H4 (cell line): ENCODE results near the gene PMVK. TPM values are rescaled to one million over a fixed set of nuclear protein-coding genes. Genes with fewer than 3 reads are reported as not detected.
A peak's percentile ranks its signal among the peaks of the same experiment; 100 is the strongest.

Experiments used
- DNase-seq: peaks from one replicate; pipeline ENCODE4 v3.0.0-alpha.2; 2015; ENCODE audit warnings: low spot score
- total RNA-seq: library from RNA; depleted of rRNA; stranded (reverse); fragments of >200 nt; shearing (Covaris generic); gene quantifications from 2 replicates; pipeline ENCODE4 v1.2.3, GENCODE V29; 2014; rRNA removed

The PMVK gene
- total RNA-seq, 1 experiment from 2014 or later = 7.9 TPM

DNA sequence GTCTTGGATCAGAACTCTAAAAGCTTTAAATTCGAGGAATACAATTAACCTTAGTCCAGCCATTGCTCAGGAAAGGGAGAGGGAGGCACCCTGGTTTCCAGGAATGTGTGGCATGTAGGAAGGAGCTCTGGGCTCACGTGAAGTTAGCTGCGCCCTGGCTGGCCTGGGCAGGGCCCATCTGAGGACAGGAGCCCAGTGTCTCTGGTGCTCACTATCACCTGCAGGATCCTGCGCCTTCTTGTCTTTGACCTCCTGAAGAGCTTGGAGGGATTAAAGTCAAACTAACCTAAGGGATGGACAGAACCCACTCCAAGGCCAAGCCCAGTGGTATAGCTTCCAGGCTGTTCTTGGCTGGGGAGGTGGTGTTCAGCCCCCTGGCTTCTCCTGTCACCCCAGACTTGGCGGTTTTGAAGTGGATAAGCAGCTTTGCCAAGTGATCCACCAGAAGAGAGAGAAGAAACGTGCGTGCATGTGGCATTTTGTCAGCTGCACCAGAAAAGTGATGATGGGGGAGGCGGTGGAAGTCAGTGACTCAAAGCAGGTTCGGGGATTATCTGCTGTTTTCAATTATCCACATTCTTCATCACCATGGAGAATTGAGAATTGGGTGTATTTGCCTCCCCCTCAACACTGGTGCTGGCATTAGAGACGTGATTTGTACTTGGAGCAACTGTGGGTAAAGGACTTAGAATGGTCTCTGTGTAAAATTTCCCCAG, 54.5 kb downstream of the PMVK start:
- no peak for DNase-seq

DNA sequence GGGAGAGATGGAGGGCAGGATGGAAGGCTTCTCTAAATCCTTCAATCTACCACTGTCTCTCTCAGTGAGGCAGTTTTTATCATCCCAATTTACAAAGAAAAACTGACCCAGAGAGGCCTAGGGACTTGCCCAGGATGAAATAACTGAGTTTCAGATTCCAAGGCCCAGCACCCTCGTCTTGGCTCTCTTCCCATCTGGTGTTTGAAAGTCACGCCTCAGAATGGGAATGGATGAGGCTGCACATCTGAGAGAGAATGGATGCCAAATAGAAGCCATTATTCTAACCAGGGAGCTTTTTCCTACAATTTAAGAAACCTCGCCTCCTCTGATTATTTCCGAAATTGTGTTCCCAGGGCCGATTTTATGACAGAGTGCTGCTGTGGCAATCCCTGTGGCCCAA, 55.8 kb downstream of the PMVK start:
- no peak for DNase-seq

DNA sequence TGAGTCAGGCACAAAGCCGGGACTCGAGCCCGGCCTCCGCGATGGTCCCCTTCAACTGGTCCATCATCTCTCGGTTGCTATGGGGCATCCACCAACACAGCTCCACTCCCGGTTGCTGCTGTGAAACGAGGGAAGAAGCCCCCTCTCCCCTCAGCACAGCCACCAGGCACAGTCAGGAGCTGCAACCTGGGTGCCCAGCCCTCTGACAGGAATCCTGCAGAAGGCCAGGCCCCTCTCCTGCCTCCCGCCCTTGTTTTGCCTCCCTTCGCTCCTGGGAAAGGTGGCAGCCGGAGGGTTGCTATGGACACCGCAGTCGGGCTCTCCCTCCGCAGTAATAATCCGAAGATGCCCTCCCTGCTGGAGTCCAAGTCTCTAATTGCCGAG, 57.5 kb downstream of the PMVK start:
- no peak for DNase-seq

DNA sequence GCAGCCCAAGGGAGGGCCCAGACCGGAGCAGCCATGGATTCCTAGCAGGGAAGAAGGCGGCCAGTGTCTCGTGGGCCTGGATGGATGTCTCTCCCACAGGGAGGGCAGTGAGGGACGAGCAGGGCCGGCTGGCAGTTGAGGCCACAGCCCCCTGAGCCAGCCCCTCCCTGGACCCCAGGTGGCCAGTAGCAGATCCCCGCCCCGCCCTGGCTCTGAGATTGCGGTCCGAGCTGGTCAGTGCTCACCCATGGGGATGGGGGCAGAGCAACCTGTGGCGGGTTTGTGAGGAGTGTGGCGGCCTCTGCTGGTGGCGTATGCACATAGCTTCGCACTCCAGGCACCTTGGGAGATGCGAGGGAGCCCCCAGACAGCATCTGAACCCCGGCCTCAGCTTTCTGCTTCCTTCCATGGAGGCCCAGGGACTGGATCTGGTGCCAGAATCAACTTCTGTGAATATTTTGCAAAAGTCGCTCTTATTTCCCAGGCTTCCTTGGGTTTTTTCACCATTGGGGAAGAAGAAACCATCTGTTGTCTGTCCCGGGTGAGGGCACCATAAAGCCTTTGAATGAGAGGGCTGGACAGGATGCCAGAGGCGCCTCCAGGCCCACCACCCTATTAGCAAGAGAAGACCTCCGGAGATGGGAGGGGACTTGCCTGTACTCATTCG, 58.0 kb downstream of the PMVK start:
- DNase-seq = peak; percentile 68

DNA sequence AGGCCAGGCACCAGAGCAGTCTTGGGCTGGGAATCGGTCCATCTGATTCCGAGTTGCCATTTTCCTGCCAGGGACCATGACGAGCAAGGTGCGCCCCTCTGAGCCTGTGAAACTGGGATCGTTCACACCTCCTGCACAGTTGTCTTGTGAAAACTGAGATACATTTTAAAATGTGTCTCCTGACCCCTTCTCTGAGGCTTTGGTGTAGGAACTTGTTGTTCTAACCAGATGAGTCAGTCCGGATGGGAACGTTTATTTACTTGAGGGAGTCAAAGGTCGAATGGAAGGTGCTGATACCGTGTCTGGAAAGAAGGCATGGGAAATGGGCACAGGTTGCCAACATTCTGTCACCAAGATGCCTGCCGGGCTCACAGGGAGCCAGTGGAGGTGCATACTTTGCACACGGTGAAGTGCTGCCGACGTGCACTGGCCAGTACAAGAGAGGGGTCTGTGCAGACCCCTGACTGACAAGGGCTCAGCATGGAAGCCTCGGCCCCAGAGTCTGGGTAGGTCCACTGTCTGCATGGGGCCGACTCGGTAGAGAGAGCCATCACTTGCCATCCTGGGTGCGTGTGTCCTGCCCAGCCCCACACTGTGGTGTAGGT, 59.0 kb downstream of the PMVK start:
- DNase-seq = no peak

DNA sequence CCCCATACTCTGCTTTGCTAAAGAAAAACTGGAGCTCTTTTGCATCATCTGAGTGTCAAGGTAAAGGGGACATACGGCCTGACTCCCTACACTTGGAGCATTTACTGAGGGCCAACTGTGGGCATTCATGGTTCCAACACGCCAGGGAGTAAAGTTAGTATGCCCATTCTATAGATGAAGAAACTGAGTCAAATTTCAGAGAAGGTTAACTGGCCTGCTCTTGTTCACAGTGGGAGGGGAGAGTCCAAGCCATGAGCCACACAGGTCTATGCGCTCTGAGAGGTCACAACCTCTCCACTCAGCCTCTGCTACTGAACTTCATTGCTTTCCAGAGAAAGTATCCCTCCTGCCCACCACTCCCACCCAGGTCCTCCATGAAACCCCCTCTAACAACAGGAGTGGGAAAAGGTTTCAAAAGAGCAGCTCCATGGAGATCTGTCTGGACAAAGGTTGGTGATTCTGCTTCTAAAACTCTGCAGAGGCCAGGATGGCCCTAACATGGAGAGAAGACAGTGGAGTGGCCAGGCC, 59.6 kb downstream of the PMVK start:
- DNase-seq = no peak

Other genes starting within 250 kb of the PMVK start
- gene KCNN3, start 66.4 kb downstream of the PMVK start, total RNA-seq = 0.06 and 0.41 TPM in 2 replicates
- gene PBXIP1, start 19.4 kb upstream of the PMVK start, total RNA-seq = 22.8 and 31.2 TPM in 2 replicates
- gene PYGO2, start 25.1 kb upstream of the PMVK start, total RNA-seq = 18.0 TPM in 2 replicates
- gene SHC1, start 34.0 kb upstream of the PMVK start, total RNA-seq = 163 and 170 TPM in 2 replicates
- 170 and 248 TPM in 2 replicates for gene CKS1B, start 38.0 kb upstream of the PMVK start, total RNA-seq
- gene FLAD1, start 46.6 kb upstream of the PMVK start, total RNA-seq = 31.4 and 37.9 TPM in 2 replicates
- gene LENEP, start 56.9 kb upstream of the PMVK start, total RNA-seq = not detected in 2 replicates
- 8.3 and 10.6 TPM in 2 replicates for gene ZBTB7B, start 66.1 kb upstream of the PMVK start, total RNA-seq
- not detected in 2 replicates for gene DCST2, start 97.1 kb upstream of the PMVK start, total RNA-seq
- gene DCST1, start 97.1 kb upstream of the PMVK start, total RNA-seq = not detected in 2 replicates
- 51.8 and 64.3 TPM in 2 replicates for gene ADAM15, start 114.6 kb upstream of the PMVK start, total RNA-seq
- 24.4 and 26.9 TPM in 2 replicates for gene EFNA4, start 127.0 kb upstream of the PMVK start, total RNA-seq
- gene EFNA3, start 142.1 kb upstream of the PMVK start, total RNA-seq = 7.5 and 9.5 TPM in 2 replicates
- gene EFNA1, start 191.2 kb upstream of the PMVK start, total RNA-seq = 14.6 and 28.0 TPM in 2 replicates
- gene SLC50A1, start 199.1 kb upstream of the PMVK start, total RNA-seq = 35.8 and 40.5 TPM in 2 replicates
- 53.2 and 72.4 TPM in 2 replicates for gene DPM3, start 203.8 kb upstream of the PMVK start, total RNA-seq
- 128 and 140 TPM in 2 replicates for gene KRTCAP2, start 236.6 kb upstream of the PMVK start, total RNA-seq
- 0.37 and 1.1 TPM in 2 replicates for gene TRIM46, start 237.1 kb upstream of the PMVK start, total RNA-seq